ENCODE data around the gene CLIC1. TPM values are rescaled to one million over a fixed set of nuclear protein-coding genes. Genes with fewer than 3 reads are reported as not detected.

The CLIC1 gene
- total and polyA plus RNA-seq, 2 experiments from 2014 or later: 269 to 296 TPM

GRCh38 chr6:31762878-31763618, 26.7 kb upstream of the CLIC1 start (continued):
- no peak for TF ChIP-seq CTCF (conservative IDR thresholded peaks at IDR 0.05; ENCODE audit: low read depth in 2 of 2)
- no peak for TF ChIP-seq ZNF331 (CRISPR knock-in tag; IDR thresholded peaks at IDR 0.05; ENCODE audit: low read depth)
- TF ChIP-seq STAT1 (IDR thresholded peaks at IDR 0.05; ENCODE audit: unreplicated experiment): no peak
- no peak for TF ChIP-seq EZH2phosphoT487 (IDR thresholded peaks at IDR 0.05; ENCODE audit: unreplicated experiment)
- TF ChIP-seq EZH2 (IDR thresholded peaks at IDR 0.05; ENCODE audit: low read depth, unreplicated experiment): no peak
- TF ChIP-seq, protein P1, sequence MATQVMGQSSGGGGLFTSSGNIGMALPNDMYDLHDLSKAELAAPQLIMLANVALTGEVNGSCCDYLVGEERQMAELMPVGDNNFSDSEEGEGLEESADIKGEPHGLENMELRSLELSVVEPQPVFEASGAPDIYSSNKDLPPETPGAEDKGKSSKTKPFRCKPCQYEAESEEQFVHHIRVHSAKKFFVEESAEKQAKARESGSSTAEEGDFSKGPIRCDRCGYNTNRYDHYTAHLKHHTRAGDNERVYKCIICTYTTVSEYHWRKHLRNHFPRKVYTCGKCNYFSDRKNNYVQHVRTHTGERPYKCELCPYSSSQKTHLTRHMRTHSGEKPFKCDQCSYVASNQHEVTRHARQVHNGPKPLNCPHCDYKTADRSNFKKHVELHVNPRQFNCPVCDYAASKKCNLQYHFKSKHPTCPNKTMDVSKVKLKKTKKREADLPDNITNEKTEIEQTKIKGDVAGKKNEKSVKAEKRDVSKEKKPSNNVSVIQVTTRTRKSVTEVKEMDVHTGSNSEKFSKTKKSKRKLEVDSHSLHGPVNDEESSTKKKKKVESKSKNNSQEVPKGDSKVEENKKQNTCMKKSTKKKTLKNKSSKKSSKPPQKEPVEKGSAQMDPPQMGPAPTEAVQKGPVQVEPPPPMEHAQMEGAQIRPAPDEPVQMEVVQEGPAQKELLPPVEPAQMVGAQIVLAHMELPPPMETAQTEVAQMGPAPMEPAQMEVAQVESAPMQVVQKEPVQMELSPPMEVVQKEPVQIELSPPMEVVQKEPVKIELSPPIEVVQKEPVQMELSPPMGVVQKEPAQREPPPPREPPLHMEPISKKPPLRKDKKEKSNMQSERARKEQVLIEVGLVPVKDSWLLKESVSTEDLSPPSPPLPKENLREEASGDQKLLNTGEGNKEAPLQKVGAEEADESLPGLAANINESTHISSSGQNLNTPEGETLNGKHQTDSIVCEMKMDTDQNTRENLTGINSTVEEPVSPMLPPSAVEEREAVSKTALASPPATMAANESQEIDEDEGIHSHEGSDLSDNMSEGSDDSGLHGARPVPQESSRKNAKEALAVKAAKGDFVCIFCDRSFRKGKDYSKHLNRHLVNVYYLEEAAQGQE (IDR thresholded peaks at IDR 0.05; ENCODE audit: unreplicated experiment): no peak

GRCh38 chr6:31762356-31762755, 26.0 kb upstream of the CLIC1 start, which contains the start of gene SAPCD1:
SAPCD1 (plus strand) TSS chr6:31762656; CDS start chr6:31763055, 399 bp downstream.
- H3K9me2 ChIP-seq (ENCODE audit: insufficient read depth): no peaks in the 10 kb centered on the region
- no peaks in the 10 kb centered on the region for H3K79me2 ChIP-seq (replicated peaks; ENCODE audit: insufficient read depth)
- H3K4me1 ChIP-seq (ENCODE audit: insufficient read depth): peaks cover 14% of the 10 kb centered on the region
- H2AFZ ChIP-seq: no peak within 1 kb of the TSS
- no peak for DNase-seq (ENCODE audit: low spot score)
- H3K27me3 ChIP-seq (ENCODE audit: insufficient read depth): no peaks in the 10 kb centered on the region
- no peak for ATAC-seq
- H3K27ac ChIP-seq (ENCODE audit: low read depth): no peak within 1 kb of the TSS
- no peaks in the 10 kb centered on the region for H4K20me1 ChIP-seq (replicated peaks; ENCODE audit: insufficient read depth)
- H3K36me3 ChIP-seq (ENCODE audit: insufficient read depth): no peaks in the 10 kb centered on the region
- Mint-ChIP-seq H3K4me1 (peaks cover 24% of the 10 kb centered on the region), H3K9me3 (no peaks in the 10 kb centered on the region; the same call in 2 of the 3 replicates), H3K4me3 (peak within 1 kb of the TSS; percentile 2; the same call in 1 of the 3 replicates), H3K27me3 (ENCODE audit: insufficient read depth, low read depth, poor library complexity) (peaks cover 7% of the 10 kb centered on the region), H3K27ac (peak within 1 kb of the TSS; percentile 59; the same call in 1 of the 2 replicates), H3K36me3 (ENCODE audit: low read depth) (peaks cover 22% of the 10 kb centered on the region)
- no peak within 1 kb of the TSS for H3K4me3 ChIP-seq
- H3F3A ChIP-seq (replicated peaks; ENCODE audit: low read depth): 0 out of 2 replicates have a peak, but pooled peaks cover 2% of the 10 kb centered on the region
- no peak within 1 kb of the TSS for H3K4me2 ChIP-seq
- TF ChIP-seq ETS1 (IDR thresholded peaks at IDR 0.05) (no peak), POLR2AphosphoS5 (IDR thresholded peaks at IDR 0.05; ENCODE audit: low read depth) (no peak), EZH2phosphoT487 (IDR thresholded peaks at IDR 0.05; ENCODE audit: unreplicated experiment) (no peak), CTCF (conservative IDR thresholded peaks at IDR 0.05; ENCODE audit: low read depth in 2 of 2) (no peak), ZNF331 (CRISPR knock-in tag; IDR thresholded peaks at IDR 0.05; ENCODE audit: low read depth) (no peak), NANOG (IDR thresholded peaks at IDR 0.05; ENCODE audit: borderline replicate concordance) (no peak)
- TF ChIP-seq, protein P1 (IDR thresholded peaks at IDR 0.05; ENCODE audit: unreplicated experiment): no peak
